H1 (cell line): ENCODE results near the gene PRDM2. TPM values are rescaled to one million over a fixed set of nuclear protein-coding genes. Genes with fewer than 3 reads are reported as not detected.

Source experiments
- CBX5 ChIP-seq: fragments of 300-800, 300-1000 bp; sonication (generic); IDR thresholded peaks from 2 replicates; pipeline ENCODE4 v1.7.1; 2016; ENCODE audit warnings: antibody characterized with exemption, low read length, low read depth
- CEBPB ChIP-seq: IDR thresholded peaks from 2 replicates; pipeline ENCODE4 v1.6.1; 2012; ENCODE audit warnings: low read depth, low read length
- EGR1 ChIP-seq: IDR thresholded peaks from 2 replicates; pipeline ENCODE4 v1.6.1; 2011; ENCODE audit warnings: low read depth, low read length, borderline replicate concordance
- NANOG ChIP-seq: IDR thresholded peaks from 2 replicates; pipeline ENCODE4 v1.6.1; 2011; ENCODE audit warnings: low read length, low read depth, mild to moderate bottlenecking, inconsistent platforms; ENCODE audit not compliant: insufficient read depth, poor library complexity, severe bottlenecking
- POLR2AphosphoS5 ChIP-seq: IDR thresholded peaks from 2 replicates; pipeline ENCODE4 v1.6.1; 2011; ENCODE audit warnings: low read depth, low read length
- RXRA ChIP-seq: IDR thresholded peaks from 2 replicates; pipeline ENCODE4 v1.6.1; 2011; ENCODE audit warnings: low read depth, mild to moderate bottlenecking, low read length, moderate library complexity; ENCODE audit not compliant: insufficient read depth
- SAP30 ChIP-seq: fragments of 300-600 bp; sonication (generic); IDR thresholded peaks from 2 replicates; pipeline ENCODE4 v1.7.1; 2012; ENCODE audit warnings: low read length, moderate library complexity, mild to moderate bottlenecking, inconsistent platforms; ENCODE audit not compliant: insufficient read depth, insufficient replicate concordance
- TAF7 ChIP-seq: optimal IDR thresholded peaks from 2 replicates; pipeline ENCODE3; 2011; ENCODE audit warnings: low read depth, mild to moderate bottlenecking, inconsistent platforms, low read length, moderate library complexity, borderline replicate concordance
- TBP ChIP-seq: IDR thresholded peaks from 2 replicates; pipeline ENCODE4 v1.6.1; 2011; ENCODE audit warnings: low read depth, low read length, improper control_type of control experiment
- polyA plus RNA-seq, 7 experiments: library from polyadenylated mRNA; depleted of rRNA in 3 of 7; stranded (reverse) in 5 of 7; unstranded in 2 of 7; fragments of >200 nt in 5 of 7; fragments of 200-250 nt in 2 of 7; gene quantifications; 1 replicate in 5 of 7; 2 replicates in 1 of 7; 4 replicates in 1 of 7; pipeline versions ENCODE4 v1.2.1 to v1.2.3, GENCODE V29; 2011 to 2013; ENCODE audit warnings: missing spikeins in 2 of 7, mixed read lengths in 2 of 7
- total RNA-seq: library from RNA; stranded (reverse); fragmentation: NEBNext Ultra II Directional; extraction: Animal tissue kit (Norgen Biotek cat#: 25700); gene quantifications from 2 replicates; pipeline ENCODE4 v1.2.1, GENCODE V29; 2021

The PRDM2 gene
- total and polyA plus RNA-seq, 2 of the 8 experiments (the other 6 are each of a cell fraction or from before 2014, with no cell fraction given), result 5.8 to 21.2 TPM

GRCh38 chr1:13802782-13803545 lies 103.0 kb downstream of the PRDM2 start (continued):
- TF ChIP-seq NANOG (no peak), CEBPB (no peak), SAP30 (no peak), POLR2AphosphoS5 (no peak), RXRA (no peak), CBX5 (no peak), EGR1 (no peak), TAF7 (no peak), TBP (no peak)
